ENCODE data around the gene FOXL2NB.
A peak's percentile ranks its signal among the peaks of the same experiment; 100 is the strongest.
"Not testable (repeated sequence)": the region's sequence is repeated elsewhere in the genome, so short reads cannot be mapped to it uniquely, and the experiment has no call there.

FOXL2NB gene

DNA sequence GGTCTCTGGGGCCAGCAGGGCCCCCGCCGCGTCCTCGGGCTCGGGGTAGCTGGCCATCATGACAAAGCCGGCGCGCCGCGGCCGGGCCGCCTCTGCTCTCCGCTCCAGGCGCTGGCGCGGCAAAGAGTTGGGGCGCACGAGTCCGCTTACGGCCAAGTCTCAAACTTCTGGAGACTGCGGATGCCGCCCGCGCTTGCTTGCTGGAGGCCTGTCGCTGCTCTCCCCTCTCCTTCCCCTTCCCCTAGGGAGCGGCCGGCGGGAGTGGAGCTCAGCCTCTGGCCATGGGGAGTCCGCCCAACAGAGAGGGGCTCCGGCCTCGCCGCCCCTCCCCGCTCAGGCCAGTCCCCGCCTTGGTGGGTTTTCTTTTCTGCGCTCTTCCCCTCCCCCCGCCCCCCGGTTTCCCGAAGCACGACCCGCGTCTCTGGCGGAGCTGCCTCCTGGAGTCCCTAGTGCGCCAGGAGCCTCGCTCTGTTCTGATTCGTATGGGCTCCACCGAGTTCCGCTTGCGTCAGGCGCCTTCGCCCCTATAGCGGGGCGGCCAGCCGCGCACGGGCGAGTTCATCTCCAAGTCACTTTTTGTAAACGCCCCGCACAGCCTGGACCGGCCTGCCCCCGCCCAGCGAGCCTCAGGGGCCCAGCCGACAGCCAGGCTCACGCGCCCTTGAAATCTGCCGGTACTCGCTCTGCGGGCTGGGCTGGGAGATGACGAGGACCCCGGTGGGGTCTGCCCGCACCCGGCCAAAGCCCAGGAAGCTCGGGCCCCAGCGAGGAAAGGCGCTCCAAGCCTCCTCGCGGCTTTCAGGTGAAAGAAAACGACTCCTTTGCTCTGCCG, at the start of gene FOXL2NB, which contains the start of gene FOXL2:
Gene FOXL2NB, plus strand, starts transcription at position 555 of the 832 bp plus-strand sequence. Its CDS starts 148 bp downstream, at position 703.
Gene FOXL2, minus strand, starts transcription at position 475 of the 832 bp plus-strand sequence. Its CDS starts 415 bp downstream, at position 60.
- no peak for DNase-seq

DNA sequence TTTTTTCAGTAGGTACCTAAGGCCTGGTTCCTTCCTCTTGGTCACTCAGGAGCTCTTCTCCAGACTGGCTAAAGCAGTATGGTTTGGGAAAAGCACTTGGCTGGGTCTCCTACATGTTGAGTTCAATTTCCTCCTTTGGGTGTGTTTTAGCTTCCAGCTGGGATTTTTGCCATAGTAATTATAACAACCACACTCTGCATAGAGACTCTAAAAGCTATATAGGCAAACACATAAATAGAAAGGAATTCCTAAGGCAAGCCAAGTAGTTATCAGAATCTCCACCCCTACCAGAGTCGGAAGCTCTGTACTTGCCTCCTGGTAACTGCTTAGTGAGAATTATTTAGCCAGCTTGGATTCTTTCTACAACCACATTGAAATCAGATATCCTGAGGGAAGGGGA, 48.7 kb upstream of the FOXL2NB start:
- no peak for DNase-seq

DNA sequence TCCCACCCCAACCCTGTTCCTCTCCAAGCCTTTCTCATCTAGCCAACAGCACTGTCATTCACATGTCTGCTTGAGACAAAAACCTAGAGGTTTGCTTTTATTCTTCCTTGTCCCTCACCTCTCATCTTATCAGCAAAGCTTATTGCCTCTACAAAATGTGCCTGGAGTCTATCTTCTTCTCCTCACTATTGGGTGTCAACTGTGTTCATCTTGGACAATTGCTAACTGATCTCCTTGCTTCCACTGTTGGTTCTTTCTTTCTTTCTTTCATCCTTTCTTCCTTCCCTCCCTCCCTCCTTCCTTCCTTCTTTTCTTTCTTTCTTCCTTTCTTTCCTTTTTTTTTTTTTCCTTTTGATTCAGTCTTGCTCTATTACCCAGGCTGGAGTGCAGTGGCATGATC, 48.3 kb upstream of the FOXL2NB start:
- no peak for DNase-seq

DNA sequence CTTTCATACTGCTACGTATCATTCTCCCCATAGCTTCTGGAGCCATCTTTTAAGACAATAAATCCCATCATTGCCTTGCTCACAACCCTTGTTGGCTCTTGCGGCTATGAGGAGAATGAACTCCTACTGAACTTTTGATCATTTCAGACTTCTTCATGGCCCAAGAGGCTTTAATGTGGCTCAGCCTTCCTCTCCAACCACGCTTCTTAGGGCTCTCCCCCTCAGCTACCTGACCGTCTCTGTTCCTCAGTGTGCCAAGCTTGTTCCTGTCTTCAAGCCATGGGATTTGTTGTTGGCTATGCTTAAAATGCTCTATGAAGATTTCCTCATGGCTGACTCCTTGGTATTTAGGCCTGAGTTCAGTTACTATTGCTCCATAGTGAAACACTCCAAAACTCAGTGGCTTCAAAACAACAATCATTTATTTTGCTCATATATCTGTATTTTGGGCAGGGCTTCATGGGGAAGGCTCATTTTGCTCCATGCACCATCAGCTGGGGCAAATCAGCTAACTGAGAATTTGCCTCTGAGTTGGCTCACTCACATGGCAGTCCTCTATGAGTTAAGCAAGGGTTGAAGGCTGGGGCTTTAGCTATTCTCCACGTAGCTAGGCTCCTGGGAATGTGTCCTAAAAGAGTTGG, 47.5 kb upstream of the FOXL2NB start:
- DNase-seq = no peak

DNA sequence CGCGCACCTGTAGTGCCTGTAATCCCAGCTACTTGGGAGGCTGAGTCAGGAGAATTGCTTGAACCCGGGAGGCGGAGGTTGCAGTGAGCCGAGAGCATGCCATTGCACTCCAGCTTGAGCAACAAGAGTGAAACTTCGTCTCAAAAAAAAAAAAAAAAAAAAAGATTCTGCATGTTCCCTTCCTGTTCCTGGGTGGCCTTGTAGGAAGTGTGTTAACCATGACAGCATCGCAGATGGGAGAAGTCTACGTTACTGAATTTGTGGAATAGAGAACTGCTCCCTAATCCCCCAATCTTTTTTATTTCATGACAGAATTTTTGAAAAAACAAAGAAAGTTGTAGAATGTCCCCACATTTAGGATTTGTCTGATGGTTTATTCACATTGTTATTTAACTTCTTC, 45.5 kb upstream of the FOXL2NB start:
- DNase-seq = no peak

DNA sequence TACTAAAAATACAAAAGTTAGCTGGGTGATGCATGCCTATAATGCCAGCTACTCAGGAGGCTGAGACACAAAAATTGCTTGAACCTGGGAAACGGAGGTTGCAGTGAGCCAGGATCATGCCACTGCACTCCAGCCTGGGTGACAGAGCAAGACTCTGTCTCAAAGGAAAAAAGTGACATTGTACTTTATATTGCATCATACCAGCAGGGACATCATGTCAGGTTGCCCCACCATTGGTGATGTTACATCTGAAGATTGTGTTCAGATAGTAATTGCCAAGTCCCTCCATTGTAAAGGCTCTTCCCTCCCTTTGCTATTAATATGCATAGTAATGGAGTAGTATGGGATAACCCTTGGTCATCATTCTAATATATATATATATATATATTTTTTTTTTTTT, 44.8 kb upstream of the FOXL2NB start:
- DNase-seq = no peak

DNA sequence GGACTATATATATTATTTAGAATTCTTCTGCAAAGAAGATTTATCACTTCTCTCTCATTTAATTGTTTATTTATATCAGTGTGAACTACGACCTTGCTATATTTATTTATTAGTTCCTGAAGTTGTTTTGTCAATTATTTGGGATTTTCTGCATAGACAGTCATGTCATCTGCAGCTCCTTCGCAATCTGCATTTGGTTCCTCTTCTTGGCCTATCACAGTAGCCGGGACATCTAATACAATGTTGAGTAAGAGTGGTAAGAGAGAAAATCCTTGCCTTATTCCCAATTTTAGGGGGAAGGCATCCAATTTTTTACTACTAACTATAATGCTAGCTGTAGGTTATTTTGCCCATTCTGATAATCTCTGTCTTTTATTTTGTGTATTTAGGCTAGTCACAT, 39.5 kb upstream of the FOXL2NB start:
- DNase-seq = no peak

DNA sequence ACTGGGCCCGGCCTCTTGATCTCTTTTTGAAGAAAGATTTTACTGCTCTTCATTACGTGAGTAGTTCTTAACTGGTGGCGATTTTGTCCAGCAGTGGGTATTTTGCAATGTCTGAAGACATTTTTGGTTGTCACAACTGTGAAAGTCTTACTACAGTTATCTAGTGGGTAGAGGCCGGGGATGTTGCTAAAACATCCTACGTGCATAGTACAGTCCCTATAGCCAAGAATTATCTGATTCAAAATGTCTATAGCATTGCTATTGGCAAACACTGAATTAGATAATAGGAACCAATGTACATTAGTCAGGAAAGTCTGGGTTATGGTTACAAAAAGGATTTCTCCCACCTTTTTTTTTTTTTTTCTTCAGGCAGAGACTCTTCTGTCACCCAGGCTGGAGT, 38.2 kb upstream of the FOXL2NB start:
- no peak for DNase-seq

DNA sequence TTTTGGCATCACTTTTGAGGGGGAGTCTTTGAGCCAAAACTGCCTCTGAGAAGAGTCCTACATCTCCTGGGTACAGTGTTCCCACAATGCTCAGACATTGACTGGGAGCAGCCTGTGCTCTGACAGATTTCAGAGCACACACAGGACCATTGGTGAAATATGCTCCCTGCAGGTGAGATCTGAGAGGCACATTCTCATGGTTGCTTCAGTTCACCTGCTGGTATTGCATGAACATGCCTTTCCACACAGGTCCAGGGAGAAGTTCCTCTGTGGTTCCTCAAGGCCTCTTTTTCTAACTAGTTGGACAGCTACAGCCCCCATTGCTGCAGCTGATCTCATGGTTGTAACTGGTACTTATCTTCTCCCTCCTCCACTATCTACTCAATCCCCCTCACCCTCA, 37.1 kb upstream of the FOXL2NB start:
- DNase-seq = no peak

DNA sequence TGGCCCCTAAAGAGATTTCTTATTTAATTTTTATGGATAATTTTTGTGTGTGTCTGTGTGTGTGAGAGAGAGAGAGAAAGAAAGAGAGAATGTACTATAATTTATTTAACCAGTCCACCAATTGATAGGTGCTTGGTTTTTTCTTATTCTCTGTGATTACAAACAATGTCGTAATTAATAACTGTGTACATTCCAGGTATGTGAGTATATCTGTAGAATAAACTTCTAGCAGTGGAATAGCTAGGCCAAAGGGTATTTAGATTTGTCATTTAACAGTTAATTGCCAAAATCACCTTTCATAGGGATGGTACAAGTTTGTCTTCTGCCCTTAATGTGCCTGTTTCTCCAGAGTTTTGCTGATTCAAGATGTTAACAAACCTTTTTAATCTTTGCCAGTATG, 35.4 kb upstream of the FOXL2NB start:
- DNase-seq = no peak

DNA sequence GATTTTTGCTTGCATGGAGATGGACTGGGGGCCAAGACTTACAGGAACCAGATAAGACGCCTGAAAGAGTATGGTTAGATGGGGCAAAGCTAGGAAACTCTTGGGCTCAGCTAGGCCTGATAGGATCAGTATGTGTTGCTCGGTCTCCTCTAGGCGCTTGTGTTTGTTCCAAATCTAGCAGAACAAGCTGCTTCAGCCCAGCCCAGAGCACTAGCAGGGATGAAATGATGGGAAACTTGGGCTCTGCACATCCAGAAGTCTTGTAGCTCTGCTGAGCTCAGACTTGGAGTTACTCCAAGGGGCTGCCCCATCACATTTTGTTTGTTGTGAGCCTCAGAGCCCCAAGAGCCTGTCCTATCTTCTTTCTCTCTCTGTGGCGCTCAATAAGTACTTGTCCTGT, 34.8 kb upstream of the FOXL2NB start:
- no peak for DNase-seq

DNA sequence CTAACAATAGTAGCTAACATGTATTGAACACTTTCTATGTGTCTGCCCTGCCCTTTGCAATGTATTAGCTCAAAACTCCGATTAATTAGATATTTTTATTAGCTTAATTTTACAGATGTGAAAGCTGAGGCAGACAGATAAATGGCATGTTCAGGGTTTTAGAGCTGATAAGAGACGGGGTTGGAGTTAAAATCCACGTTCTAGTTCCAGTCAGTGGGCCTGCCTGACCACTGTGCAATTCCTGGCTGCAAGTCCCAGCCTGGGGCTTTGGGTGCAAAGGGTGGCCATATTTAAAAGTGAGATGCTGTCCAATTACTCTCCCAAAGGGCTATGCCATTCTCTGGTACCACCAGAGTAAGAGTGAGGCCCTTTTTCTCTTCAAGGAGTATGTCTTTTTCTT, 33.3 kb upstream of the FOXL2NB start:
- no peak for DNase-seq

DNA sequence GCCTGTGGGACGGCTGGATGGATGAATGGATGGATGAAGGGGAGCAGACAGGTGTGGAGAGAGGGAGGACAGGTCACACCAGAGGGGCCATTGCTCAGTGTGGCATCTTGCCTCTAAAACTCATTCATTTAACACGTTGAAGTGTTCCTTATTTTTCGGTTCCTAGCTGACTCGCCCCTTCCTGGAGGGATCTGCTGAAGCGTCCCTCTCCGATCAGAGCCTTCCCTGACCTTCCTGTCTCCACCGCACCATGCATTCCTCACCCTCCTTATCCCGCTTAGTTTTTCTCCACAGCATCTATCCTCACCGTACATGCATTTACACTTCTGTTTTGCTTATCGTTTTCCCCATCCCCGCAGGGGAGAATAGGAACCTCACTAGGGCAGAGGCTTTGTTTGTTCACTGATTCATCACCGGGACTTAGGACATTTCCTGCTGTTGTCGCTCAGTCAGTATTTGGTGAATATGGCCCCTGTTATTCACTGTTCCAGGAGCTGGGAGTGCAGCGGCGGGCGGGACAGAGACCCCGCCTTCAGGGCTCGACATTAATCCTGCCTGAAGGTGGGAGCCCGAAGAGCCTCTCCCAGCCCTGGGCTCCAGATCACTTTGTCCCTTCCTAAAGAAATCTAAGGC, 32.0 kb upstream of the FOXL2NB start:
- no peak for DNase-seq

DNA sequence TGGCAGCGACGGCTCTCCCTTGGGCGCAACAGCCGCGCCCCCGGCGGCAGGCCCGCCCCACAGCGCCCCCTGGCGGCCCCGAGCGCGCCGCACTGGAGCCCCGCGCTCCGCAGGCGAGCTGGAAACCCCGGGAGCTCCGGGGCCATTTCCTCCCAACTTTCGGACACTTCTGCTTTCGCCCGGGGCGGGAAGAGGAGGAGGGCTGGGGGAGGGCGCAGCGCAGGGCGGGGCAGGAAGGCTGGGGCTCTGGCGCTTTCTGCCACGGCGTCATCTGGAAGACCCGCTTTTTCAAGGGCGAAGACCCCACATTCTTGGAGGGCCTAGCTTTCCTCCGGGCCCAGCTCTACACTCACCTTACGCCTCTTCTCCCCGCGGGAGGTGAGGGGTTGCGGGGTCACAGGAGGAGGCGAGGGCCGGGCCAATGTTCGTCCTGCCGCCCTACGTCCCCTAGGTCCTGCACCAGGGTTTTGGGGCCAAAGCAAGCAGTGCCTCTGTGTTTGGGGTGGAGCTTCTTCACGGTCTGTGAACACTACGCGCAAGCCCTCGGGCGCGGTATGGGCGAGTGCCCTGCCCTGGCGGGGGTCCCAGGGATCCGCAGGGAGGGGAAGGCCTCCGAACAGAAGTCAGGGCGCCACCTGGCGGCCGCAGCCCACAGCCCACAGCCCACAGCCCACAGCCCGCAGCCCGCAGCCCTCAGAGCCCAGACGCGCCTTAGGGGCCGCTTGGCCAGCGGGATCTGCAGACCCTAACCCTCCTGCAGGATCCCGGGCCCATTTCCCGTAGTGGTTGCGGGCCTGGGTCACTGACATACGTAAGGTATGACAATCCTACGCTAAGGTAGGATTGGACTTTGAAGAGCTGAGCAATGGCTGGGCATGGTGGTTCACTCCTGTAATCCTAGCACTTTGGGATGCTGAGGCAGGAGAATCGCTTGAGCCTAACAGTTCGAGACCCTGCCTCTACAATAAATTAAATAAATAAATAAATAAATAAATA, 31.2 kb upstream of the FOXL2NB start:
- DNase-seq = peak; percentile 49

DNA sequence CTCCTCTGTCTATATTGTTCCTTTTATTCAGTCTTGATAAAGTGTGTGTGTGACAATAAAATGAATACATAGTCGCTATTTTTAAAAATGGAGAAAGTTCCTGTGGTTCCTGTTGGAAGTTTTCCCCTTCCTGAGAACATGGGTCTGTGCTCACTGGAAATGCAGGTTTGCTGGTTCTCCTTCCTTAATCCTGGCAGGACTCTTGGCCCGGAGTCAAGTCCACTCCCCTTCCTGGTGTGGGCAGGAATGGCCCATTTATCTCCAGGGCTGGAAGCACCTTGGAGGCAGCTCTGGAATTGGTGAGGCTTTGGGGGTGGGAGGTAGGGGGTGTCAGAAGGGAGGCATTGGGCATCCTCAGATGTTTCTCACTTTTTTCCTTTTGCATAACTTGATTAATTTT, 30.2 kb upstream of the FOXL2NB start:
- DNase-seq = no peak

DNA sequence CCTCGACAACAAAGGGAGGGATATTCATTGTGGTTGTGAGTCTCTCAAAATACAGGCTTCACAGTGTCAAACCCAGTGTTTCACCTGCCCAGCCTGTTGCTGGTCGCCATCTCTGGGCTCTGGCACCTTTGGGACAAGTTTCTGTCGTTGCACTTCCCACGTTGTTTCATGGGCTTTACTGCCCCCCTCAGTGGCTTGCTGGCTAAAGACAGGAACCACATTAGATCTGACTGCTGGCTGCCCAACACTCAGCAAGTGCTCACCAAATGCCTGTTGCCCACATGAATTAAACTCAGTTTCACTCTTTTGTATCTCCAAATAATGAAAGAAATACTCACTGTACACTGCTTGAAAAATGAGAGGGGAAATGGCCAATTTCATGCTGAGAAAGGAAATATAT, 27.7 kb upstream of the FOXL2NB start:
- DNase-seq = no peak

DNA sequence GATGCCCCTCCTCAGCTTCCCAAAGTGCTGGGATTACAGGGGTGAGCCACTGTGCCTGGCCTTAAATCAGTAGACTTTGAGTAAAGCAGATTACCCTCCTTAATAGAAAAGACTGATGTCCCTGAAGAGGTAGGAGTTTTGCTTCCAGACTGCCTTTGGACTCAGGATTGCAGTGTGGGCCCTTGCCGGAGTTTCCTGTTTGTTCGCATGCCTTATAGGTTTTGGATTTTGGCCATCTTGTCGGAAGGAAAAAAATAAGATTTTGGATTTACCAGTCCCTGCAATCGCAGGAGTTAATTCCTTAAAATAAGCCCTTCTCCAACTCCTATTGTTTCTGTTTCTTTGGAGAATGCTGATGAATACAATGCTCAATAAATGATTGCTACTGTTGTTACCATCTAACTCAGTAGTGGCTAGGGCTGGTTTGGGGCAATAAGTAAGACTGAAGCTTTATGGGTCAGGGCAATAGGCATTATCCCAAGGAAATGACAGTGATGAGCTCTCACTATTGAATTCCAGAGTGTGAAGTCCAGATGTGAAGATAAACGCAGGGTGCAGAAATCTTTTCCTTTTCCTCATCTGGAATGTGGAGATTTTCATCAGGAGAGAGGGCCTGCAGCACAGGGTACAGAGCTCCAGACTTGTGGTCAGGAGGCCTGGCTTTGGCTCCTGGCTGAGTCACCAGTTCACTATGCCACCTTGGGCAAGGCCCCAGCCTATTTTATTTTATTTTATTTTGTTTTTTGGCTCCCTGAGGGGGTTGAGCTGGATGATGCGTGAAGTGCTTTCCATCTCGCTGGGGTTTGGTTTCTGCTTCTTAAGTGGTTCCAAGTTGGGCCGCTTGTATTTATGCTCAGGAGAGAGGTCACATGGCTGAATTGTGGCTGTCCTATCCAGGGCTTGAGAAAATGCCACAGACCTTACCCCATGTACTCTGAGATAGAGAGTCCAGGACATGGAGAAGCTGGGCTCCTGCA, 25.4 kb upstream of the FOXL2NB start:
- DNase-seq = no peak

DNA sequence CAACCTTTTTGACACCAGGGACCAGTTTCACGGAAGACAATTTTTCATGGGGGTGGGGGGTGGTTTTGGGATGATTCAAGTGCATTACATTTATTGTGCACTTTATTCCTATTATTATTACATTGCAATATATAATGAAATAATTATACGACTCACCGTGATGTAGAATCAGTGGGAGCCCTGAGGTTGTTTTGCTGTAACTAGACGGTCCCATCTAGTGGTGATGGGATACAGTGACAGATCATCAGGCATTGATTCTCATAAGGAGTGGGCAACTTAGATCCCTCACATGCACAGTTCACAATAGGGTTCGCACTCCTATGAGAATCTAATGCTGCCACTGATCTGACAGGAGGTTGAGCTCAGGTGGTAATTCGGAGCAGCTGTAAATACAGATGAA, 24.6 kb upstream of the FOXL2NB start:
- not testable (repeated sequence) for DNase-seq

DNA sequence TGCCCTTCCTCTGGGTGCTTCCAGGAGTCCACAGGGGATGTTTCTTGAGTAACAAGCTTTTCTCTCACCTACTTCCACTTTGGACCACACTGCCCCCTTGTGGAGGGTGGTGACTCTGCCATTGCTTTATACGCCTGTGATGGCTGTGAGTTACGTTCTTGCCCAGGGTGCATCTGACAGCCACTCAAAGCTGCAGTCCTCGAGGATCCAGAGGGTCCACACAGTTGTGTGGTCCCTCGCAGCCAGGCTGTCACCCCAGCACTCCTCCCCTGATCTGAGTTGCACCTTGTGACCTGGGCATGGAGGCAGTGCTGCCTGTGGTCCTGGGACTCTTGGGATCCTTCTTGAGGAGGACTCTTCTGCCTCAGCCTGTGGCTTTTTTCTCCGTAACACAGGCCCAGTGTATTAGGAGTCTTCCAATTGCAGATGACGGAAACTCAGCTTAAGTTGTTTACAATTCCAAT, 23.5 kb upstream of the FOXL2NB start:
- peak; percentile 55 for DNase-seq

DNA sequence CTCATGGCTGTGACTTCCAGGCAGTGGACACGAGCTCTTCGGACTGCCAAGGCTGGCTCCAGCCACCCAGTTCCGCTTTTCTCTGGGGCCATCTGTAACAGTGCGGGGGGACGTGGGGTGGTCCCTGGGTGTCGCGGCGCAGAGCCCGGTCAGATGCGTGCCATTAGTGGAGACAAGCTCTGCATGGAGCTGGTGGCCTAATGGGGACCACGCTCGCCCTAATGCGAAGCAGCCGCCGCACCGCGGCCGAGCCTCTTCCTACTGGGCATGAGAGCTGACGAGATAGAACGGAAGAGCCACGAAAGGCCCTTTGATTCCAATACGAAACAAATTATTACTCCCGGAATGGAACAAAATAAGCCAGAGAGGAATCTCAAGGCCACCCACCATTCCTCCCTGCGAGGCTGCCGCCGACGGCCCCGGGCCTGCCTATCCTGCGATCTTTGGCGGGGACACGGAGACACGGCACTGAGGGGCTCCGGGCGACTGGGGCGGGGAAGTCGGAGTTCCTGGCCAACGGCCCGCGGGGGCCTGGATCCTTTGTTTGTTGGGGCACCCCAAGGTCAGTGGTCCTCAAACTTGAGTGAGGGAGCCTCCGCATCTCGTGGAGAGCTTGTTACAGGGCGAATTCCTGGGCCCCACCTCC, 18.2 kb upstream of the FOXL2NB start:
- no peak for DNase-seq
